GM23338 (cell line): ENCODE measurements around the gene KIAA1755. TPM values are rescaled to one million over a fixed set of nuclear protein-coding genes. Genes with fewer than 3 reads are reported as not detected.

Source experiments
- ATAC-seq: fragments of 200-7000 bp; cut with Tn5 transposase; 3 replicates; pipeline ENCODE4 v1.9.1; 2020
- DNase-seq: peaks from one replicate; pipeline ENCODE4 v3.0.0-alpha.2; 2015; ENCODE audit warnings: low spot score
- H2AFZ ChIP-seq: fragments of 200-600 bp; sonication (generic); 2 replicates; pipeline ENCODE4 v1.8.0; 2016; ENCODE audit warnings: antibody characterized with exemption, mild to moderate bottlenecking, moderate library complexity
- H3F3A ChIP-seq: fragments of 200-600 bp; sonication (generic); replicated peaks from 2 replicates; pipeline ENCODE4 v1.8.0; 2017; ENCODE audit warnings: antibody characterized with exemption, mixed run types, low read depth
- H3K27ac ChIP-seq: fragments of 200-600 bp; sonication (generic); 2 replicates; pipeline ENCODE4 v1.6.1; 2016; ENCODE audit warnings: low read depth
- H3K27me3 ChIP-seq: fragments of 200-600 bp; sonication (generic); 2 replicates; pipeline ENCODE4 v1.8.0; 2016; ENCODE audit warnings: mild to moderate bottlenecking, mixed run types, moderate library complexity; ENCODE audit not compliant: insufficient read depth
- H3K36me3 ChIP-seq: fragments of 200-600 bp; sonication (generic); 2 replicates; pipeline ENCODE4 v1.8.0; 2016; ENCODE audit warnings: mild to moderate bottlenecking; ENCODE audit not compliant: insufficient read depth
- H3K4me1 ChIP-seq: fragments of 200-600 bp; sonication (generic); 2 replicates; pipeline ENCODE4 v1.8.0; 2016; ENCODE audit warnings: mild to moderate bottlenecking, moderate library complexity; ENCODE audit not compliant: insufficient read depth
- H3K4me2 ChIP-seq: fragments of 200-600 bp; sonication (generic); 2 replicates; pipeline ENCODE4 v1.7.1; 2017; ENCODE audit warnings: mixed run types
- H3K4me3 ChIP-seq: fragments of 200-600 bp; sonication (generic); 2 replicates; pipeline ENCODE4 v1.6.1; 2016; ENCODE audit warnings: mixed run types
- H3K79me2 ChIP-seq: fragments of 200-600 bp; sonication (generic); replicated peaks from 2 replicates; pipeline ENCODE4 v1.8.0; 2017; ENCODE audit warnings: mild to moderate bottlenecking; ENCODE audit not compliant: insufficient read depth
- H3K9me2 ChIP-seq: fragments of 200-600 bp; sonication (generic); 2 replicates; pipeline ENCODE4 v1.8.0; 2017; ENCODE audit not compliant: insufficient read depth
- H4K20me1 ChIP-seq: fragments of 200-600 bp; sonication (generic); replicated peaks from 2 replicates; pipeline ENCODE4 v1.8.0; 2017; ENCODE audit warnings: mild to moderate bottlenecking; ENCODE audit not compliant: insufficient read depth
- H3K27ac Mint-ChIP-seq: 2 replicates; pipeline ENCODE4 v1.8.0; 2020; ENCODE audit warnings: inconsistent platforms, mild to moderate bottlenecking, moderate library complexity, mixed read lengths
- H3K27me3 Mint-ChIP-seq: 3 replicates; pipeline ENCODE4 v1.8.0; 2022; ENCODE audit warnings: low read depth, mild to moderate bottlenecking, moderate library complexity, mixed read lengths, inconsistent platforms; ENCODE audit not compliant: insufficient read depth, poor library complexity
- H3K36me3 Mint-ChIP-seq: 3 replicates; pipeline ENCODE4 v1.8.0; 2021; ENCODE audit warnings: low read depth, mild to moderate bottlenecking, inconsistent platforms, moderate library complexity, mixed read lengths
- H3K4me1 Mint-ChIP-seq: 3 replicates; pipeline ENCODE4 v1.8.0; 2020; ENCODE audit warnings: mild to moderate bottlenecking, inconsistent platforms, mixed read lengths
- H3K4me3 Mint-ChIP-seq: 3 replicates; pipeline ENCODE4 v1.8.0; 2021; ENCODE audit warnings: moderate library complexity, mild to moderate bottlenecking, inconsistent platforms, mixed read lengths
- H3K9me3 Mint-ChIP-seq: 3 replicates; pipeline ENCODE4 v1.8.0; 2020; ENCODE audit warnings: moderate library complexity, mild to moderate bottlenecking, inconsistent platforms, mixed read lengths
- CREB1 ChIP-seq: fragments of 250-450 bp; sonication (Bioruptor Pico); IDR thresholded peaks from 2 replicates; pipeline ENCODE4 v1.5.0; 2020; ENCODE audit warnings: low read depth, mild to moderate bottlenecking, moderate library complexity
- EZH2 ChIP-seq: fragments of 200-600 bp; sonication (generic); IDR thresholded peaks from one replicate; pipeline ENCODE4 v1.8.0; 2017; ENCODE audit warnings: antibody characterized with exemption, mild to moderate bottlenecking, low read depth; ENCODE audit not compliant: unreplicated experiment
- EZH2phosphoT487 ChIP-seq: fragments of 200-600 bp; sonication (generic); IDR thresholded peaks from one replicate; pipeline ENCODE4 v1.8.1; 2018; ENCODE audit warnings: antibody characterized with exemption; ENCODE audit not compliant: unreplicated experiment
- JUNB ChIP-seq: IDR thresholded peaks from one replicate; pipeline ENCODE4 v1.6.1; 2016; ENCODE audit warnings: antibody characterized with exemption; ENCODE audit not compliant: unreplicated experiment
- ZNF114 ChIP-seq: fragments of 250-450 bp; sonication (Bioruptor Pico); IDR thresholded peaks from 2 replicates; pipeline ENCODE4 v1.5.0; 2020; ENCODE audit warnings: mild to moderate bottlenecking, moderate library complexity
- ZNF462 ChIP-seq: fragments of 250-450 bp; sonication (Bioruptor Pico); IDR thresholded peaks from 2 replicates; pipeline ENCODE4 v1.5.0; 2020; ENCODE audit warnings: mild to moderate bottlenecking, moderate library complexity
- polyA plus RNA-seq: library from polyadenylated mRNA; unstranded; fragments of >200 nt; fragmentation: Nextera tagmentation; extraction: Ambion mirVana; gene quantifications from 2 replicates; pipeline ENCODE4 v1.2.1, GENCODE V29; 2016
- total RNA-seq: library from RNA; depleted of rRNA; stranded (reverse); fragments of >200 nt; shearing (Covaris generic); gene quantifications from 2 replicates; pipeline ENCODE4 v1.2.3, GENCODE V29; 2014
- TF ChIP-seq, protein P1 (sequence below): IDR thresholded peaks from 2 replicates; pipeline ENCODE4 v1.6.1; 2016; ENCODE audit warnings: antibody characterized with exemption
- TF ChIP-seq, protein P2 (sequence below): IDR thresholded peaks from one replicate; pipeline ENCODE4 v1.6.1; 2018; ENCODE audit warnings: antibody characterized with exemption; ENCODE audit not compliant: unreplicated experiment

The KIAA1755 gene
- total and polyA plus RNA-seq, 2 experiments from 2014 or later = 0.28 TPM; not detected in 1

DNA sequence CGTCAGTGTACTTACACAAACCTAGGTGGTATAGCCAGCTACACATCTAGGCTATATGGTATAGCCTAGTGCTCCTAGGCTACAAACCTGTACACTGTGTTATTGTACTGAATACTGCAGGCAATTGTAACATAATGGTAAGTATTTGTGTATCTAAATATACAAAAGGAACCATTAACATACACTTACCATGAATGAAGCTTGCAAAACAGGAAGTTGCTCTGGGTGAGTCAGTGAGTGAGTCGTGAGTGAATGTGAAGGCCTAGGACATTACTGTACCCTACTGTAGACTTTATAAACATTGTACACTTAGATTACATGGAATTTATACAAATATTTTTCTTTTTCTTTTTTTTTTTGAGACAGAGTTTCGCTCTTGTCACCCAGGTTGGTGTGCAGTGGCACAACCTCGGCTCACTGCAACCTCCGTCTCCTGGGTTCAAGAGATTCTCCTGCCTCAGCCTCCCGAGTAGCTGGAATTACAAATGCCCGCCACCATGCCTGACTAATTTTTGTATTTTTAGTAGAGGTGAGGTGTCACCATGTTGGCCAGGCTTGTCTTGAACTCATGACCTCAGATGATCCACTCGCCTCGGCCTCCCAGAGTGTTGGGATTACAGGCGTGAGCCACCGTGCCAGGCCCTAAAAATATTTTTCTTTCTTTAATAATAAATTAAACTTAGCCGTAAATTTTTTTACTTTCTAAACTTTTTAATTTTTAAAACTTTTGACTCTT is 15.4 kb upstream of the KIAA1755 start:
- H3K4me2 ChIP-seq = no peak overlapping the region; the same call in 1 of the 2 replicates
- no peaks in the 10 kb centered on the region for H3K4me1 ChIP-seq
- no peak for ATAC-seq
- Mint-ChIP-seq H3K4me3 (no peak overlapping the region), H3K9me3 (peaks cover under 1% of the 10 kb centered on the region; the same call in 1 of the 3 replicates), H3K4me1 (peaks cover 2% of the 10 kb centered on the region; the same call in 1 of the 3 replicates), H3K27me3 (peaks cover 10% of the 10 kb centered on the region), H3K36me3 (no peaks in the 10 kb centered on the region), H3K27ac (no peak overlapping the region)
- no peak overlapping the region; the same call in 1 of the 2 replicates for H2AFZ ChIP-seq
- TF ChIP-seq CREB1 = no peak
- TF ChIP-seq EZH2 = no peak
- TF ChIP-seq, protein P1, sequence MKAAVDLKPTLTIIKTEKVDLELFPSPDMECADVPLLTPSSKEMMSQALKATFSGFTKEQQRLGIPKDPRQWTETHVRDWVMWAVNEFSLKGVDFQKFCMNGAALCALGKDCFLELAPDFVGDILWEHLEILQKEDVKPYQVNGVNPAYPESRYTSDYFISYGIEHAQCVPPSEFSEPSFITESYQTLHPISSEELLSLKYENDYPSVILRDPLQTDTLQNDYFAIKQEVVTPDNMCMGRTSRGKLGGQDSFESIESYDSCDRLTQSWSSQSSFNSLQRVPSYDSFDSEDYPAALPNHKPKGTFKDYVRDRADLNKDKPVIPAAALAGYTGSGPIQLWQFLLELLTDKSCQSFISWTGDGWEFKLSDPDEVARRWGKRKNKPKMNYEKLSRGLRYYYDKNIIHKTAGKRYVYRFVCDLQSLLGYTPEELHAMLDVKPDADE = no peak
- TF ChIP-seq EZH2phosphoT487 = no peak
- TF ChIP-seq, protein P2, sequence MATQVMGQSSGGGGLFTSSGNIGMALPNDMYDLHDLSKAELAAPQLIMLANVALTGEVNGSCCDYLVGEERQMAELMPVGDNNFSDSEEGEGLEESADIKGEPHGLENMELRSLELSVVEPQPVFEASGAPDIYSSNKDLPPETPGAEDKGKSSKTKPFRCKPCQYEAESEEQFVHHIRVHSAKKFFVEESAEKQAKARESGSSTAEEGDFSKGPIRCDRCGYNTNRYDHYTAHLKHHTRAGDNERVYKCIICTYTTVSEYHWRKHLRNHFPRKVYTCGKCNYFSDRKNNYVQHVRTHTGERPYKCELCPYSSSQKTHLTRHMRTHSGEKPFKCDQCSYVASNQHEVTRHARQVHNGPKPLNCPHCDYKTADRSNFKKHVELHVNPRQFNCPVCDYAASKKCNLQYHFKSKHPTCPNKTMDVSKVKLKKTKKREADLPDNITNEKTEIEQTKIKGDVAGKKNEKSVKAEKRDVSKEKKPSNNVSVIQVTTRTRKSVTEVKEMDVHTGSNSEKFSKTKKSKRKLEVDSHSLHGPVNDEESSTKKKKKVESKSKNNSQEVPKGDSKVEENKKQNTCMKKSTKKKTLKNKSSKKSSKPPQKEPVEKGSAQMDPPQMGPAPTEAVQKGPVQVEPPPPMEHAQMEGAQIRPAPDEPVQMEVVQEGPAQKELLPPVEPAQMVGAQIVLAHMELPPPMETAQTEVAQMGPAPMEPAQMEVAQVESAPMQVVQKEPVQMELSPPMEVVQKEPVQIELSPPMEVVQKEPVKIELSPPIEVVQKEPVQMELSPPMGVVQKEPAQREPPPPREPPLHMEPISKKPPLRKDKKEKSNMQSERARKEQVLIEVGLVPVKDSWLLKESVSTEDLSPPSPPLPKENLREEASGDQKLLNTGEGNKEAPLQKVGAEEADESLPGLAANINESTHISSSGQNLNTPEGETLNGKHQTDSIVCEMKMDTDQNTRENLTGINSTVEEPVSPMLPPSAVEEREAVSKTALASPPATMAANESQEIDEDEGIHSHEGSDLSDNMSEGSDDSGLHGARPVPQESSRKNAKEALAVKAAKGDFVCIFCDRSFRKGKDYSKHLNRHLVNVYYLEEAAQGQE = no peak
- TF ChIP-seq ZNF114 (CRISPR knock-in tag) = no peak
- TF ChIP-seq ZNF462 = no peak
- TF ChIP-seq JUNB = no peak
- H3K9me2 ChIP-seq = no peaks in the 10 kb centered on the region
- no peak overlapping the region for H3K27ac ChIP-seq
- DNase-seq = no peak
- no peak overlapping the region for H3K4me3 ChIP-seq
- no peaks in the 10 kb centered on the region for H3F3A ChIP-seq
- no peaks in the 10 kb centered on the region for H4K20me1 ChIP-seq
- no peaks in the 10 kb centered on the region for H3K79me2 ChIP-seq
- no peaks in the 10 kb centered on the region for H3K27me3 ChIP-seq
- H3K36me3 ChIP-seq = no peaks in the 10 kb centered on the region
